NCI-H510A treated with DMSO at 0.1 percent for 48 hours (cell line): ENCODE measurements around the gene GALNT7.

ENCODE experiments used
- DNase-seq: peaks from one replicate; lab custom pipeline; 2025; lab: John Stamatoyannopoulos, UW

GALNT7 gene

GRCh38 chr4:173265751-173266150 is 97.1 kb downstream of the GALNT7 start:
- DNase-seq = no peak

DNA sequence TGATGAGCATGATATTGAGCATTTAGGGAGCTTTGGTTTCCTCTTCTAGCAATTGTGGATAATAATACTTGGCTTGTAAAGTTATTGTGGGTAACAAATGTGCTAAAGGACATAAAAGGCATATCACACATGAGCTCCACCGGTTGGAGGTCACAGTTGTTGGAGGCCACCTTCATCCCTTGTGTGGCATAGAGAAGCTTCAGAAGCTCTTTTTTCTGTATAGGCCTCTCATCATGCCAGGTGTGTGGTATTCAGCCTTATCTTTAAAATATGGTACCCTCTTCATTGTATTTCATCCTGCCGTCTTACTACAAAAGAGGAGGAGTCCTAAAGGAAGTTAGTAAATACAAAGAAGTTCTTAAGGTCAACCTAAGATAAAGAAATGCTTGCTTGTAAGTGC is 99.1 kb downstream of the GALNT7 start:
- no peak for DNase-seq

DNA sequence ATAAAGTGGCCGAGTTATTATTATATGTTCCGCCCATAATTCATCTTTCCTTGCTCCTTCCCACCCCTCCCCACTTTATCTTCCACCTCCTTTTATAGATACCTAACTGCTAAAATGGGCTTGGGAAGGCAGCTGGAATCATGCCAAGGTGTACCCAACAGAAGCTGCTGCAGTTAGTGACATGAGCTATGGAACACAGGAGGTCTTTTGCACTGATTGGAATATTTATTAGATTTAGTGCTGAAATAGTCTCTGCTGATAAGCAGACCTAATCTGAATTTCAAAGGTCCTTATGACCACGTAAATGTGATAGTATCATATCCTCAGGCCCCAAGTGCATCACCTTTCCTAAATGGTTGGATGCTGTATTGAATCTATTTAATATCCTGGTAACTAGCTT is 100.7 kb downstream of the GALNT7 start:
- no peak for DNase-seq

DNA sequence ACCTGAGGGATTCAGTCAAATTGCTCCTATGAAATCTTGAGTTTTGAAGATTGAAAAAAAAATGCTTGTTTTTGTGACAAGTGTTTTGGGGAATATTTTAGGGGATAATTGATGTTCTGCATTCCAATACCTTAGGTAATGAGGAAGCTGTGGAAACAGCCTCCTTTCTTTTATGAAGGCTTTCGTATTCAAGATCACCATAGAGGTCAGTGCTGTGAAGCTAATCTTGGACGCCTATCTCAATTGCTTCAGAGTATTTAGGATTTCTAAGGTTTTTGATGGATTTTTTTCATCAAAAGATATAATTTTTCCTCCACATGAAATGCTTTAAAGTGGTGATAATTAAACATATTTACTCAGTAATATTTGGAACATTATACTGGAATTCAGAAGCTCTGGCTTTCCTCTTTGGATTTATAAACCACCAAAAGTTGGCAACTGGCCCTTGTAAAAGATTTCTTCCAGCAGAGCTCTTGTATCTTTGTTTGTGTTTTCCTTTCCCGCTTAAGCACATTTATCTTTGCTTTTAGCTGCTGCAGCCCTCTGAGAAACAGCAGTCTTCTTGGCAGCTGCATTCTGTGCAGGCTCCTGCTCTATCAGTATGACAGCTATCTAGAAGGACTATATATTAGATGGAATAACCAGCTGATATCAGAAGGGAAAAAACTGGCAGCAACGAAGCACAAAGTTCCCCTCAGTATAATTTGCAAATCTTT is 101.9 kb downstream of the GALNT7 start:
- DNase-seq = no peak

DNA sequence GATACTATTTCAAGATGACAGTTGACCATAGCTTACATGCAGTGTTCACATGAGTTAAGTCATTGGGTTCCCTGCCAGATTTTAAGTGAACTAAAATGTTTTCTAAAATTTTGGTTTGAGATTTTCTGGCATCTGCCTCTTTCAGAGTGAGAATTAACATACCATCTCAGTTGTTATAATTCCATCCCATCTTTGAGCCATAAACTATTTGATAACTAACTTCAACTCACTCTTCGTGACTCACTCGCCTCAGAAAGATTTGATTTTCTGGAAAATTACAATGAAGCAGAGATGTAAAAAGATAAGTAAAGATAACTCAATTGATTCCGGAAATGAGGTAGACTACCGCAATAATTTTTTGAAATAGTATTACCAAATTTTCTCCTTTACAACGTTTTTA is 103.7 kb downstream of the GALNT7 start:
- DNase-seq = no peak

DNA sequence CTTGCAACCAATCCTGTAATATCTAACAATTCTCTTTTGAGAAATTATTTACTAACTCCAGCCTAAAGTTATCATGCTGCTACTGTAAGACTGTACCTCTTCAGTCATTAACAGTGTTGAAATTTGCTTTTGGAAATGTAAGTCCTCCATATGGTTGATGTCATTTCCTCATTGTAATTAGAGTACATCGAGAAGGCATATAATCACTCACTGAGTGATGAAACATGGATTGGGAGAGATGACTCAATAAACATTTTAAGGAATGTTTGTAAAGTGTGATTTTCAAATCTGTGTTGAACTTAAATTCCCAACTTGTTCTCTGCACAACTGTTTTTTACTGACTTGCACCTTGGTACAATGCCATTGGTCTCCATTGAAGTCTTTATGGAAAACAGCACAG is 104.4 kb downstream of the GALNT7 start:
- no peak for DNase-seq

DNA sequence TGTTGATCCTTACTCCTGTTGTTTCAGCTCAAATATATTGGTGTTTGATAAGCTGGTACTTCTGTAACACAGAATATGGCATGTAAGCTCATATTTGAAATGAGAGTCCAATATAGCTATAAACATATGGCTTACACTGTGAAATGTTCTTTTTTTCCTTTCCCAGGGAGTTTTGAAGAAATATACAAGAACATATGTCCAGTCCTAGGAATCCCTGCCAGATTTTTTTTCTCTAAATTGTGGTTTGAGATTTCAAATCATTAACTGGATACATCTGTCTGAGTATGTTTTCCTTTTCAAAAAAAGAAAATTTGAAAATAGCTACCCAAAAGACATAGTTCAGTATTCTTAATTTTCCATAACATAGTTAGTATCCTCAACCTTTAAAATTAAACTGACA is 105.3 kb downstream of the GALNT7 start:
- no peak for DNase-seq

GRCh38 chr4:173274744-173275143 is 106.1 kb downstream of the GALNT7 start:
- no peak for DNase-seq

GRCh38 chr4:173275150-173275549 is 106.5 kb downstream of the GALNT7 start:
- DNase-seq = no peak

GRCh38 chr4:173277340-173277739 is 108.7 kb downstream of the GALNT7 start:
- DNase-seq = no peak

GRCh38 chr4:173280998-173281397 is 112.4 kb downstream of the GALNT7 start:
- DNase-seq = no peak

DNA sequence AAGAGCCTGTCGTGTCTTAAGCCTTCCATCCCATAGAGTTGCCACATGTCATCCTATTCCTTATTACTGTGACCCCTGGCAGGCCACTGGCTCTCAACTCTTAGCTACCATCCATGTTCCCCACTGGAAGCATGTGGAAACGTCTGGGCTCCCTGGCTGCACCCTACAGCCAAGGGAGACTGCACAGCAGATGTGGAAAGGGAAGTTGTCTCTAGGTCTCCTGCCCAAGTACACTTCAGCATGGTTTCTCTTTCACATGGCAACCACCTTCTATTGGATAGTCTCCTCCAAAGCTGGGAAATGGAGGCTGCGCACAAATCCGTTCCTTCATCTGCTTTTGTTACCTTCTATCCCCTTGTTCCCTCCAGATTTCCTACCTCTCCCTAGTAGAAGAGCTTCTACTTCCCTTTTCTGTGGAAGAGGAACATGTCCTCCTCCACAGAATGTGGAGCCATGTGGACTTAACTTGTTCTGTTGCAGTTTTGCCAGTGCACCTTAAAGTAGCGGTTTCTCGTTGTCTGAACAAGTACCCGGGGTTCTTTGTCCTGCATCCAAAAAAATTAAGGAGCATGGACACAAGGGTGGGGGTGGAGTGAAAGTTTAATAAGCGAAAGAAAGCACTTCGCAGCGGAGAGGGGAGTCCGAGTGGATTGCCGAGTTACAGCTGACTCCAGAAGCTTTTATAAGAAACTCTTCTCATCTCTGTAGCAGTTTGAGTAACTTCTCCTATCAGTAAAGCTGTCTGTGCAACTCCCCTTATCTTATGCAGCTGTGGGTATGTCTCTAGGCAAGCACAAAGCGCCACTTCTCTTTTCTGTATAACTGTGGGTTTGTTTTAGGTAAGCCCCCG is 113.0 kb downstream of the GALNT7 start:
- no peak for DNase-seq

DNA sequence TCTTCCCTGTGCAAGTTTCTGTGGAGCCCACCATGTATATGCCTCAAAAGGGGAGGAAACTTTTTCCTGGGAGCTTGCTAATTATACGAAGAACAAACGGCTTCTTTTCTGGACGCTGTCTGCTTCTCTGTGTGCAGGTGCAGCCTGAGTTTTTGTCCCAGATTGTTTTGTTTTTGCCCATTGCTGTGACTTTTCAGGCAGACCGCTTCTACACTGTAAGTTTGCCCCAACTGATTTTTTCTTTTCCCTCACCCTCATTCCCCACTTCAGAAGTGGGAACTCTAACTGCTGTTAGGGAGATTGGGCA is 113.6 kb downstream of the GALNT7 start:
- no peak for DNase-seq

- no peak for DNase-seq
Observed at GRCh38 chr4:173282626-173283025, 114.0 kb downstream of the GALNT7 start.

DNA sequence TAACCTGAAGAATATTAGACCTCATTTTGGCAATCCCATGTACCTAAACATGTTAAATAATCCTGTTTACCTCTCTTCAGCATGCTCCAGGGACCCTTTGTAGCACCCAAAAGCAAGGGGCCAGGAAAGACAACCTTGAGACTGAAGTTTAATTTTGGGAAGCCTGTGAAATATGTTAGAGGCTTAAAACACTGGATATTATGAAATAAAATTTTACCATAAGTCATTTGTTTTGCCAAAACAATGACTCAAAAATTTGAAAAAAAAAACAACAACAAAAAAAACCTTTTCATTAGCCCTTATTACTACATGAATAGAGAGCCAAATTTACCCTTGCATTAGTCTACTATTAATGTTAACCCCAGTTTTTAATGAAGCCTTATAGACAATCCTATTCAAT is 115.9 kb downstream of the GALNT7 start:
- no peak for DNase-seq

GRCh38 chr4:173287486-173287885 is 118.9 kb downstream of the GALNT7 start:
- DNase-seq = no peak

DNA sequence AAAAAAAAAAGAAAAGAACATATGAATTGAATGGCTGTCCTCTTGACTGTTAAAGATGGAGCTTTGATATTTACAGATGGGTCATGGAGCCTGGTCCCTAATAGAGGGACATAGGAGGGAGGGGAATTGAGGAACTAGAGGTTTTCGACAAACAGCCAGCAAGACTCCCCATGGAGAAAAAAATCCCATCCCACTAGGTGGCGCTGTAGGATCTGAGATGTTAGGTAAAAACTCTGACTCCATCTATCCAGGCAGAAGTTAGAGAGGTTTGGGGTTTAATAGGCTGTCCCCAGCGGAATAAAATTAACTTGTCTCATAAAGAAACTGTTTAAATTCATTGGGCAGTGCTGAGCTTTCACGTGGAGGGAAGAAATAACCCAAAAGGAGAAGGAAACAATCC is 119.7 kb downstream of the GALNT7 start:
- no peak for DNase-seq

- no peak for DNase-seq
Observed at GRCh38 chr4:173288698-173289352, 120.2 kb downstream of the GALNT7 start.

DNA sequence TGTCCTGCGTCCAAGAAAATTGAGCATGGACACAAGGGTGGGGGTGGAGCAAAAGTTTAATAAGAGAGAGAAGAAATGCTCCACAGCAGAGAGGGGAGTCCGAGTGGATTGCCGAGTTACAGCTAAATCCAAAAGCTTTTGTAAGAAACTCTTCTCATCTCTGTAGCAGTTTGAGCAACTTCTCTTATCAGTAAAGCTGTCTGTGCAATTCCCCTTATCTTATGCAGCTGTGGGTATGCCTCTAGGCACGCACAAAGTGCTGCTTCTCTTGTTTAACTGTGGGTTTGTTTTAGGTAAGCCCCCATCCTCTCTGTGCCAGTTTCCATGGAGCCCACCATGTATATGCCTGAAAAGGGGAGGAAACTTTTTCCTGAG is 120.7 kb downstream of the GALNT7 start:
- DNase-seq = no peak

DNA sequence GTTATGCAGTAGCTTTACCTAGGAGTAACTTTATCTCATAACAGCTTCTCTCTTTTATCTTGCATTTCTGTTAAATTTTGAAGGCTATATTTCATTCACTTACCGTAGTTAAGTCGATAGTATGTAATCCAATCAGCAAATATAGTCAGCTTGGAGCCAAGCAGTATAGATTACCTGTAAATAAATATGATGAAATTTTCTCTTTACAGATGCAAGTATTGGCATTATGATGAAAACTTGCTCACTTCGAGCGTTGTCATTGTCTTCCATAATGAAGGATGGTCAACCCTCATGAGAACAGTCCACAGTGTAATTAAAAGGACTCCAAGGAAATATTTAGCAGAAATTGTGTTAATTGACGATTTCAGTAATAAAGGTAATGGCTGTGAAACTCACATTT is 123.3 kb downstream of the GALNT7 start:
- DNase-seq = no peak

- no peak for DNase-seq
Observed at GRCh38 chr4:173293663-173294062, 125.1 kb downstream of the GALNT7 start.

DNA sequence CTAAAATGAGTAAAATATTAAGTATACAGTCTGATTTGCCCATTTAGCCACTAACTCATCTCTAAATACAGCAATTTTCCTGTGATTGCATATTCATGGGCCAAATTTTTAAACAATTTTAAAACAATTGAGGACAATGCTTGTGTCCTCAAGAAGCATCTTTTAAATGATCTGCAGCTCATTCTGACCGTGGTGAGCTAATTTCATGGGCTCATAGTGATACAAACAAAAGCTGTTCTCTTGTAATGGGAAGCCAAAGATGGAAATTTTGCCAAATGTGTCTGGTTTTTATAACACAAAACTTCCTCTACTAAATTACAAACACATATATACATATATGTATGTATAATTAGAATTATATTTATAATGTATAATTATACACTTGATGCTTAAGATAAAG is 125.8 kb downstream of the GALNT7 start:
- DNase-seq = no peak

GRCh38 chr4:173301518-173302201 is 133.0 kb downstream of the GALNT7 start:
- no peak for DNase-seq
